Tibial nerve (tissue), 4 donors: Measurements from ENCODE around the gene ATR. TPM values are rescaled to one million over a fixed set of nuclear protein-coding genes. Genes with fewer than 3 reads are reported as not detected.

Experiments
- DNase-seq, 2 donors: peaks; one replicate each; pipeline ENCODE4 v3.0.0-alpha.2; 2019; ENCODE audit warnings: low spot score in 2 of 2
- H3K27ac ChIP-seq, 4 donors: fragments of 200-600 bp; sonication (generic) in 3 of 4; one replicate each; pipeline ENCODE4 v1.5.1; 2017 to 2019; ENCODE audit warnings: mild to moderate bottlenecking in 1 of 4
- H3K27me3 ChIP-seq, 2 donors: fragments of 200-600 bp; sonication (generic) in 1 of 2; one replicate each; pipeline versions ENCODE4 v1.5.1 to v1.6.0; 2017 to 2019
- H3K36me3 ChIP-seq, 3 donors: fragments of 200-600 bp; sonication (generic); one replicate each; pipeline ENCODE4 v1.5.1; 2018 to 2019
- H3K4me1 ChIP-seq, 4 donors: fragments of 200-600 bp; sonication (generic) in 3 of 4; one replicate each; pipeline ENCODE4 v1.5.1; 2017 to 2019
- H3K4me3 ChIP-seq, 4 donors: fragments of 200-600 bp; sonication (generic) in 3 of 4; one replicate each; pipeline ENCODE4 v1.5.1; 2017 to 2019; ENCODE audit warnings: mild to moderate bottlenecking in 1 of 4, moderate library complexity in 1 of 4
- H3K9me3 ChIP-seq, 4 donors: fragments of 200-600 bp; sonication (generic) in 3 of 4; one replicate each; pipeline ENCODE4 v1.5.1; 2017 to 2019
- EP300 ChIP-seq, 2 donors: sonication (generic); formaldehyde crosslinking; IDR thresholded peaks; one replicate each; pipeline ENCODE4 v1.6.1; 2017; ENCODE audit warnings: antibody characterized with exemption in 2 of 2, mild to moderate bottlenecking in 1 of 2
- POLR2A ChIP-seq, 2 donors: fragments of 450-650 bp; IDR thresholded peaks; one replicate each; pipeline ENCODE4 v1.6.1; 2017; ENCODE audit warnings: antibody characterized with exemption in 2 of 2, mild to moderate bottlenecking in 2 of 2, moderate library complexity in 2 of 2
- WGBS, 2 donors: methylation state at CpG; one replicate each; pipeline ENCODE4 v1.1.5; 2018; 5-methylcytosine and 5-hydroxymethylcytosine counted together
- total RNA-seq, 4 donors: library from RNA; depleted of rRNA; stranded (reverse); fragments of >200 nt; gene quantifications; one replicate each; pipeline ENCODE4 v1.1.0, GENCODE V29; 2016
- TF ChIP-seq, protein P1 (sequence below), 5 experiments: fragments of 200-600 bp in 3 of 5; fragments of 450-650 bp in 2 of 5; sonication (generic) in 3 of 5; IDR thresholded peaks; one replicate each; pipeline ENCODE4 v1.5.1; 2016 to 2019; ENCODE audit warnings: antibody characterized with exemption in 5 of 5, mild to moderate bottlenecking in 3 of 5, moderate library complexity in 2 of 5

Gene ATR
- total RNA-seq, result 10 to 100 TPM; 20.8 to 43.3 (median 31.6) TPM

DNA sequence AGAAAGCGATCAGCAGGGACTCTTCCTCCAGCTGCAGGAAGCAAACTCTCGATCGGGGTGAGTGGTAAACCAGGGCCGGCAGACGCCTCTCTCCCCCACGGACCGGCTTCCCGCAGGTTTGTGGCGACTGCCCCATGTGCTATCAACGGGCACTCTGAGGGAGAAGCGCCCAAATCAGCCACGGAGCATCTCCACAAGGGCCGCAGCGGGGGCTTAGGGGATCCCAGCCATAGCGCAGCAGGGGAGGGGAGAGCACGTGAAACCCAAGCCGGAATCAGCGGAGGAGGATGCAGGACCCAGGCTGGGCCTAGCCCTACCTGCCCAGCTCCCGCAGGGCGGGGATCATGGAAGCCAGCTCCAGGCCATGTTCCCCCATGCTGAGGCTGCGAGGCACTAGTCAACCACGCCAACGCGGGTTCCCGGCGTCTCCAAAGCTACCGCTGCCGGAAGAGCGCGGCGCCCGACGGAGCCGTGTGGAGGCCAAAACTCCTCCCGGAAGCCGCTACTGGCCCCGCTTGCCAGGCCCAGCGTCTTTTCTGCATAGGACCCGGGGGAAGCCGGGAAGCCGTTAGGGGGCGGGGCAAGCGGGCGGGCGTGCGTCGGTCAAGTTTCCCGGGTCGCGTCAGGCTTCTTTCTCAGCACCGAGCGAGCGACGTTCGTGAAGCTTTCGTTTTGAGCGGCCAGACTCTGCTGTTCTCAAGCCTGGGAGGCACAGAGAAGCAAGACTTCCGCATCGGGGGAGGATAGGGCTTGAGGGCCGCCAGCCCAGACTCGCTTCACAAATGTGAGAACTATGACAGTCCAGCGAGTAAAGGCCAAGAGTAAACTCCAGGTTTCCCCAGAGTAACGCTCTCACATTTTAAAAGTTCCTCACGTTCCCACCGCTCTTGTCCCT, at the start of gene ATR:
Gene ATR, minus strand, starts transcription at position 405 of the 895 bp plus-strand sequence. Its CDS starts 29 bp downstream, at position 376.
- H3K4me3 ChIP-seq, result peak within 1 kb of the TSS; percentile 64 to 96 (median 85)
- H3K4me1 ChIP-seq, result peaks cover 0 to 38% (median 17%) of the 10 kb centered on the region in 4 donors
- H3K27me3 ChIP-seq, result no peaks in the 10 kb centered on the region
- H3K36me3 ChIP-seq, result no peaks in the 10 kb centered on the region
- no peaks in the 10 kb centered on the region for H3K9me3 ChIP-seq
- DNase-seq, result peak; percentile 87 to 90
- TF ChIP-seq, protein P1, sequence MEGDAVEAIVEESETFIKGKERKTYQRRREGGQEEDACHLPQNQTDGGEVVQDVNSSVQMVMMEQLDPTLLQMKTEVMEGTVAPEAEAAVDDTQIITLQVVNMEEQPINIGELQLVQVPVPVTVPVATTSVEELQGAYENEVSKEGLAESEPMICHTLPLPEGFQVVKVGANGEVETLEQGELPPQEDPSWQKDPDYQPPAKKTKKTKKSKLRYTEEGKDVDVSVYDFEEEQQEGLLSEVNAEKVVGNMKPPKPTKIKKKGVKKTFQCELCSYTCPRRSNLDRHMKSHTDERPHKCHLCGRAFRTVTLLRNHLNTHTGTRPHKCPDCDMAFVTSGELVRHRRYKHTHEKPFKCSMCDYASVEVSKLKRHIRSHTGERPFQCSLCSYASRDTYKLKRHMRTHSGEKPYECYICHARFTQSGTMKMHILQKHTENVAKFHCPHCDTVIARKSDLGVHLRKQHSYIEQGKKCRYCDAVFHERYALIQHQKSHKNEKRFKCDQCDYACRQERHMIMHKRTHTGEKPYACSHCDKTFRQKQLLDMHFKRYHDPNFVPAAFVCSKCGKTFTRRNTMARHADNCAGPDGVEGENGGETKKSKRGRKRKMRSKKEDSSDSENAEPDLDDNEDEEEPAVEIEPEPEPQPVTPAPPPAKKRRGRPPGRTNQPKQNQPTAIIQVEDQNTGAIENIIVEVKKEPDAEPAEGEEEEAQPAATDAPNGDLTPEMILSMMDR (IDR thresholded peaks at IDR 0.05), result peak in 1 of 5 experiments; percentile 66
- TF ChIP-seq POLR2A (IDR thresholded peaks at IDR 0.05), result peak in 1 of 2 donors; percentile 57
- peak; percentile 92 to 94 for TF ChIP-seq EP300 (IDR thresholded peaks at IDR 0.05)
- WGBS, 2 donors, result 0% methylated on average over 32 to 49 of the region's 65 CpGs
- H3K27ac ChIP-seq, result peak within 1 kb of the TSS; percentile 9 to 95 (median 92)

DNA sequence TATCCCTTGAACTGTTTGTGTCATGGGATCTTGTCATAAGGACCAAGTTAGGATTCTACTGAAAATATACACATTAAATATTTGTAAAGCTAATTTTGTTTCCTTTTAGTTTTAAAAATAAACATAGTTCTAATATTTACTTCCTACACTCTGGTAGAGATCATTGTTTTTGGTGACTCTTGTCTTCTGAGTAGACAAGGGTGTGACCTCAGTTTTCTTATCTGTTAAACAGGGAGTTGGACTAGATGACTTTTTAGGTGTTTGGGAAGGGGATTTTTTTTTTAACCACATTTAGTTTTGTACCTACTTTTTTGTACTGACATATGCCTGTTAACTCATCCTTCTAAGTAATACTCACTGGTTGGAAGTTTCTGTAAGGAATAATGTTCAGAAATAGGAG, 48.4 kb upstream of the ATR start:
- Histone ChIP-seq H3K27me3 (no peaks in the 10 kb centered on the region), H3K9me3 (no peaks in the 10 kb centered on the region), H3K27ac (no peak overlapping the region), H3K4me3 (no peak overlapping the region), H3K4me1 (no peaks in the 10 kb centered on the region), H3K36me3 (no peaks in the 10 kb centered on the region)
- no peak for DNase-seq
- TF ChIP-seq EP300 (IDR thresholded peaks at IDR 0.05), result no peak
- TF ChIP-seq POLR2A (IDR thresholded peaks at IDR 0.05), result no peak

DNA sequence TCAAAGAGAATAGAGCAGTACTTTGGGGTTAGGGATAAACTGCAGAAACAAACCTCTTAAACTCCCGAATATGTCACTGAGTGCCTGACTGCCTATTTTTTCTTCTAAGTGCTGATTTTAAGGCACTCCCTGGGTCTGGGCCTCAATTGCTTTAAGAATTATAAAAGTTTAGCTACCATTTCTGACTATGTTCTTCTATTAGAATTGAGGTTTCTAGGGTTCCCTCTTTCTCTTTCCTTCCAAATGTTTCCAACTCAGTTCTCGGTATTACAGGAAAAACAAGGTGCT, 46.6 kb upstream of the ATR start:
- TF ChIP-seq, protein P1 (IDR thresholded peaks at IDR 0.05), result no peak
- TF ChIP-seq POLR2A (IDR thresholded peaks at IDR 0.05) (no peak), EP300 (IDR thresholded peaks at IDR 0.05) (no peak)
- H3K4me3 ChIP-seq, result no peak overlapping the region
- WGBS, 2 donors, result 58 to 66% methylated on average over 2 of the region's 2 CpGs
- H3K27me3 ChIP-seq, result no peaks in the 10 kb centered on the region
- no peaks in the 10 kb centered on the region for H3K36me3 ChIP-seq
- no peaks in the 10 kb centered on the region for H3K4me1 ChIP-seq
- H3K27ac ChIP-seq, result no peak overlapping the region
- DNase-seq, result no peak
- no peaks in the 10 kb centered on the region for H3K9me3 ChIP-seq

DNA sequence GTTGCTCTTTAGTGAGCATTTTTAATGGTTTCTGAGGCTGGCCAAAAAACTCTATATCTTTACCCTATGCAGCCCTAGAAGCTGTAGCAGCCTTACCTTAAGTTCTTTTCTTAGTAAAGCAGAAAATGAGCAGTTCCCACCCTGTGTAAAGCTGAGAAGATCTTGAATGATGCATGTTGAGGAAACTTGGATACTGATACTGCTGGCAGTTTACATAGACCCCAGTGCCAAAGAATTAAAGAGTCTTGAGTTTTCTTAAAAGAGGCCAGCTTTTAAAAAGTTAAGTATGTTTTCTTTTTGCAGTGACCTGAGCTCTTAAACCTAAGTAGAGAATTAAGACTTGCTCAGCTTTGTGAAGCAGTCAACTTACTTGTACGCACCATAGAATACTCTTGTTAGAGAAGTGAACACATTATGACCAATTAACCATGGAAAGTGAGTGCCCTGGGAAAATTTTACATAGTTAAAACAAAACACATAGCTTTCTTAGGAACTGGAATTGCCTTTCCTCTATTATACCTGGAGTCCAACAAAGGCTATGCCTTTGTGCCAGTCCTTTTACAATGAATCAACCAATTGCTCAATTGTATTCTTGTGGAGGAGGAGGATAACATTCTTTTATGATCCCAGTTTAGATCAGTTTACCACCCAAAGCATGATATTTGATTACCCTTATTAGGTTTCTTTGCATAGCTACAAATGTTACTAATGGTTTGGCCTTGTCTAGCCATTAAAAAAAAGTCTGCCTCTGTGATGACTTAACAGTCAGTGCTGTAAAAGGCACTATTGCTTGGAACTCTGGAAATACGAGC, 46.0 kb upstream of the ATR start:
- Histone ChIP-seq H3K36me3 (no peaks in the 10 kb centered on the region), H3K4me1 (no peaks in the 10 kb centered on the region), H3K4me3 (no peak overlapping the region), H3K27me3 (no peaks in the 10 kb centered on the region), H3K9me3 (no peaks in the 10 kb centered on the region), H3K27ac (no peak overlapping the region)
- 56% methylated on average over 2 of the region's 2 CpGs for WGBS, 2 donors
- TF ChIP-seq, protein P1 (IDR thresholded peaks at IDR 0.05), result no peak
- TF ChIP-seq POLR2A (IDR thresholded peaks at IDR 0.05) (no peak), EP300 (IDR thresholded peaks at IDR 0.05) (no peak)
- DNase-seq, result no peak

DNA sequence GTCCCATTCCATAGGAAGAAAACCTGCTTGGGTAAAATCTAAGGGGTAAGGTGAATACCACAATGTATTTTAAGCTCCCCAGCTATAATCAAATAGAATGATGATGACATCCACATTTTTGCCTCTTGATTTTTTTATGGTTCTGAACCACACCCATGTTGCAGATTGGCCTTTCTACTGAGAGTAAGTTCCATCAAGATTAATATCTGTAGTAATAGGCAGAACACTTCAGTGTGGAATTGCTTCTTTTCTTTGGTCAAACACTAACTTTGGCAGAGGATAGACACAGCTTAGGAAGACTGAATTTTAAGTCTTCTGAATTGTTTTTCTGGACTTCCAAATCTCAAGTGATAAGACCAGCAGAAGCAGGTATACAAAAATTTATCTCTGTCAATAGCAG, 44.7 kb upstream of the ATR start:
- no peaks in the 10 kb centered on the region for H3K4me1 ChIP-seq
- no peaks in the 10 kb centered on the region for H3K27me3 ChIP-seq
- H3K36me3 ChIP-seq, result no peaks in the 10 kb centered on the region
- TF ChIP-seq, protein P1 (IDR thresholded peaks at IDR 0.05), result no peak
- TF ChIP-seq POLR2A (IDR thresholded peaks at IDR 0.05) (no peak), EP300 (IDR thresholded peaks at IDR 0.05) (no peak)
- no peak overlapping the region for H3K27ac ChIP-seq
- no peak for DNase-seq
- H3K4me3 ChIP-seq, result no peak overlapping the region
- H3K9me3 ChIP-seq, result no peaks in the 10 kb centered on the region
